ENCODE results near the gene SEPTIN10. TPM values are rescaled to one million over a fixed set of nuclear protein-coding genes. Genes with fewer than 3 reads are reported as not detected.
"Not testable (repeated sequence)": the region's sequence is repeated elsewhere in the genome, so short reads cannot be mapped to it uniquely, and the experiment has no call there.

Gene SEPTIN10
- 72.6 TPM for total RNA-seq

- ATAC-seq: peak; percentile 94
Measured at GRCh38 chr2:109613922-109614714, at the start of gene SEPTIN10, which contains the start of gene SOWAHC. SEPTIN10 (minus strand) TSS chr2:109613966; CDS start chr2:109613827, 139 bp downstream. SOWAHC (plus strand) TSS chr2:109614364; CDS start chr2:109614490, 126 bp downstream.

GRCh38 chr2:109662889-109663288, 49.1 kb upstream of the SEPTIN10 start:
- peak; percentile 48 for ATAC-seq

GRCh38 chr2:109660046-109660860, 46.5 kb upstream of the SEPTIN10 start:
- ATAC-seq: peak; percentile 81

- ATAC-seq: peak; percentile 17
Measured at GRCh38 chr2:109659396-109660045, 45.8 kb upstream of the SEPTIN10 start.

GRCh38 chr2:109655287-109655686, 41.5 kb upstream of the SEPTIN10 start:
- ATAC-seq: no peak

- no peak for ATAC-seq
Measured at GRCh38 chr2:109654326-109655050, 40.7 kb upstream of the SEPTIN10 start.

- ATAC-seq: no peak
Measured at GRCh38 chr2:109649736-109650695, 36.2 kb upstream of the SEPTIN10 start.

- no peak for ATAC-seq
Measured at GRCh38 chr2:109648041-109648527, 34.3 kb upstream of the SEPTIN10 start.

- ATAC-seq: no peak
Measured at GRCh38 chr2:109647636-109648035, 33.9 kb upstream of the SEPTIN10 start.

GRCh38 chr2:109646961-109647360, 33.2 kb upstream of the SEPTIN10 start:
- no peak for ATAC-seq

GRCh38 chr2:109645412-109646184, 31.8 kb upstream of the SEPTIN10 start:
- no peak for ATAC-seq

GRCh38 chr2:109644571-109645275, 31.0 kb upstream of the SEPTIN10 start:
- no peak for ATAC-seq

GRCh38 chr2:109640000-109640399, 26.2 kb upstream of the SEPTIN10 start:
- not testable (repeated sequence) for ATAC-seq

GRCh38 chr2:109638795-109639194, 25.0 kb upstream of the SEPTIN10 start:
- ATAC-seq: no peak

GRCh38 chr2:109637749-109638570, 24.2 kb upstream of the SEPTIN10 start:
- peak; percentile 87 for ATAC-seq

- peak; percentile 52 for ATAC-seq
Measured at GRCh38 chr2:109636317-109636716, 22.6 kb upstream of the SEPTIN10 start.

- ATAC-seq: no peak
Measured at GRCh38 chr2:109635426-109636304, 21.9 kb upstream of the SEPTIN10 start.
